HepG2 (cell line): ENCODE results near the gene MRPS5. TPM values are rescaled to one million over a fixed set of nuclear protein-coding genes. Genes with fewer than 3 reads are reported as not detected.

Experiments
- ATAC-seq: fragments of 200-7000 bp; cut with Tn5 transposase; 3 replicates; pipeline ENCODE4 v1.9.1; 2020; ENCODE audit warnings: mild to moderate bottlenecking, moderate library complexity
- BruUV-seq: library from RNA; stranded (reverse); fragments of 400-500 nt; replicated peaks from 2 replicates; lab custom pipeline; 2021; lab: Mats Ljungman, UMichigan
- CTCF ChIA-PET: fragments of 300-600 bp; formaldehyde crosslinking; extraction: SDS; loops from one replicate; lab custom pipeline; 2021; ENCODE audit warnings: low total read pairs, inconsistent platforms, low intra/inter-chr PET ratio; lab: Yijun Ruan, JAX
- POLR2A ChIA-PET: fragments of 350-600 bp; sonication (Branson Sonifier 250); formaldehyde crosslinking; loops from one replicate; lab custom pipeline; 2020; ENCODE audit warnings: antibody characterized with exemption, inconsistent platforms; lab: Yijun Ruan, JAX
- DNase-seq: peaks from one replicate; pipeline ENCODE4 v3.0.0-alpha.2; 2015; ENCODE audit warnings: low spot score
- FAIRE-seq: peaks from 3 replicates; lab custom pipeline; 2011; peaks lifted over from hg19 to GRCh38; lab: Jason Lieb, UNC
- H2AFZ ChIP-seq: one replicate; pipeline ENCODE4 v1.6.1; 2011; ENCODE audit warnings: low read length, inconsistent platforms
- H3K27ac ChIP-seq: fragments of 300-600 bp; 3 replicates; pipeline ENCODE4 v1.8.0; 2011; ENCODE audit warnings: mixed run types, mild to moderate bottlenecking, mixed read lengths, low read length, inconsistent platforms; ENCODE audit not compliant: insufficient read depth; ENCODE audit errors: extremely low read length
- H3K27me3 ChIP-seq, 2 experiments: fragments of 200-600 bp in 1 of 2; 2 replicates in 1 of 2; 3 replicates in 1 of 2; pipeline versions ENCODE4 v1.6.0 to v1.8.0; 2011; ENCODE audit warnings: low read length in 2 of 2, mild to moderate bottlenecking in 2 of 2, moderate library complexity in 2 of 2, inconsistent platforms in 1 of 2; ENCODE audit not compliant: insufficient read depth in 2 of 2, control insufficient read depth in 1 of 2
- H3K36me3 ChIP-seq, 2 experiments: fragments of 200-600 bp in 1 of 2; replicated peaks in 1 of 2; 2 replicates in 1 of 2; 3 replicates in 1 of 2; pipeline versions ENCODE4 v1.5.1 to v1.8.0; 2011; ENCODE audit warnings: low read length in 2 of 2, inconsistent platforms in 1 of 2; ENCODE audit not compliant: insufficient read depth in 2 of 2, control insufficient read depth in 1 of 2
- H3K4me1 ChIP-seq: 2 replicates; pipeline ENCODE4 v1.5.1; 2012; ENCODE audit warnings: low read length, inconsistent platforms; ENCODE audit not compliant: insufficient read depth
- H3K4me2 ChIP-seq: 2 replicates; pipeline ENCODE4 v1.6.0; 2011; ENCODE audit warnings: low read depth, low read length, inconsistent platforms
- H3K4me3 ChIP-seq, 3 experiments: fragments of 200-600 bp in 1 of 3; sonication (generic), shearing (Covaris generic) in 1 of 3; replicated peaks in 1 of 3; 2 replicates each; pipeline ENCODE4 v1.5.1; 2011 to 2016; ENCODE audit warnings: low read length in 3 of 3, inconsistent platforms in 2 of 3, low read depth in 2 of 3, mild to moderate bottlenecking in 2 of 3, control low read depth in 1 of 3, mixed read lengths in 1 of 3; ENCODE audit not compliant: insufficient read depth in 1 of 3
- H3K79me2 ChIP-seq: one replicate; pipeline ENCODE4 v1.6.1; 2011; ENCODE audit warnings: low read length, inconsistent platforms; ENCODE audit not compliant: insufficient read depth
- H3K9ac ChIP-seq: 2 replicates; pipeline ENCODE4 v1.6.0; 2011; ENCODE audit warnings: mild to moderate bottlenecking, low read depth, low read length, inconsistent platforms; ENCODE audit not compliant: insufficient read depth
- H3K9me3 ChIP-seq: 2 replicates; pipeline ENCODE4 v1.5.1; 2012; ENCODE audit warnings: mild to moderate bottlenecking, low read length
- H4K20me1 ChIP-seq: 2 replicates; pipeline ENCODE4 v1.6.0; 2011; ENCODE audit warnings: inconsistent platforms, mild to moderate bottlenecking, low read length, moderate library complexity; ENCODE audit not compliant: insufficient read depth
- E2F2 ChIP-seq: sonication (generic); formaldehyde crosslinking; IDR thresholded peaks from 2 replicates; pipeline ENCODE4 v1.4.0; 2020; ENCODE audit warnings: missing genetic modification reagents, borderline replicate concordance
- GFI1 ChIP-seq: sonication (generic); formaldehyde crosslinking; IDR thresholded peaks from 2 replicates; pipeline ENCODE4 v1.5.0; 2020; ENCODE audit warnings: missing genetic modification reagents, mild to moderate bottlenecking, borderline replicate concordance
- GRHL1 ChIP-seq: sonication (generic); formaldehyde crosslinking; conservative IDR thresholded peaks from 2 replicates; pipeline ENCODE4 v1.8.0; 2022; ENCODE audit warnings: missing genetic modification reagents
- MEF2D ChIP-seq: sonication (generic); formaldehyde crosslinking; IDR thresholded peaks from 2 replicates; pipeline ENCODE4 v1.5.1; 2020; ENCODE audit warnings: mild to moderate bottlenecking, missing genetic modification reagents
- NR1H2 ChIP-seq: sonication (generic); formaldehyde crosslinking; IDR thresholded peaks from 2 replicates; pipeline ENCODE4 v1.8.1; 2022; ENCODE audit warnings: low read depth, missing genetic modification reagents, borderline replicate concordance
- PREB ChIP-seq: sonication (generic); formaldehyde crosslinking; IDR thresholded peaks from 2 replicates; pipeline ENCODE4 v1.4.0; 2020; ENCODE audit warnings: missing genetic modification reagents
- RORA ChIP-seq: sonication (generic); formaldehyde crosslinking; IDR thresholded peaks from 2 replicates; pipeline ENCODE4 v1.5.0; 2020; ENCODE audit warnings: mild to moderate bottlenecking, missing genetic modification reagents, moderate library complexity
- ZNF547 ChIP-seq: sonication (generic); formaldehyde crosslinking; IDR thresholded peaks from 2 replicates; pipeline ENCODE4 v1.5.1; 2020; ENCODE audit warnings: mild to moderate bottlenecking, missing genetic modification reagents
- ZNF597 ChIP-seq: sonication (generic); formaldehyde crosslinking; IDR thresholded peaks from 2 replicates; pipeline ENCODE4 v1.5.0; 2020; ENCODE audit warnings: missing genetic modification reagents
- ZNF781 ChIP-seq: sonication (generic); formaldehyde crosslinking; IDR thresholded peaks from 2 replicates; pipeline ENCODE4 v1.5.1; 2020; ENCODE audit warnings: borderline replicate concordance, mild to moderate bottlenecking, missing genetic modification reagents; ENCODE audit errors: not compliant biosample characterization
- WGBS: methylation state at CpG from one replicate; pipeline ENCODE4 v1.1.6; 2017; ENCODE audit warnings: low lambda C conversion rate; 5-methylcytosine and 5-hydroxymethylcytosine counted together
- in situ Hi-C: cut with HindIII; loops from 2 replicates; pipeline ENCODE4 v1.10.0; 2017; ENCODE audit warnings: low pct_unique_long_range_greater_than_20kb; ENCODE audit not compliant: extremely low pct_ligation_motif_present
- intact Hi-C: fragments of 100-400 bp; cut with micrococcal nuclease; formaldehyde crosslinking; loops from one replicate; pipeline ENCODE4 v1.10.0; 2022; ENCODE audit not compliant: unreplicated experiment
- polyA plus RNA-seq, 8 experiments: library from polyadenylated mRNA; depleted of rRNA in 3 of 8; stranded (reverse) in 7 of 8; unstranded in 1 of 8; fragments of >200 nt; fragmentation: Illumina TruSeq in 4 of 8; extraction: Trizol in 4 of 8; gene quantifications; 2 replicates each; pipeline versions ENCODE4 v1.2.1 to v1.2.3, GENCODE V29; 2011 to 2016; ENCODE audit warnings: low read depth in 4 of 8, missing spikeins in 1 of 8, mixed read lengths in 1 of 8; ENCODE audit not compliant: insufficient read depth in 1 of 8
- total RNA-seq, 5 experiments: library from RNA; depleted of rRNA; stranded (reverse); fragments of >200 nt; fragmentation: Illumina TruSeq; extraction: Trizol; gene quantifications; 2 replicates each; pipeline ENCODE4 v1.2.3, GENCODE V29; 2016; ENCODE audit warnings: low read depth in 1 of 5

MRPS5 gene
- total and polyA plus RNA-seq, 2 of the 13 experiments (the other 11 are each of a cell fraction or from before 2014, with no cell fraction given) = 98.8 to 134 TPM

GRCh38 chr2:95042472-95043271 is 78.9 kb downstream of the MRPS5 start:
- Histone ChIP-seq H3K27ac (no peak overlapping the region), H3K36me3 (no peaks in the 10 kb centered on the region), H3K79me2 (no peaks in the 10 kb centered on the region), H3K9ac (no peak overlapping the region), H3K27me3 (peaks cover 8 to 64% of the 10 kb centered on the region in 2 experiments; a peak in 3 of 5 replicates), H3K9me3 (peaks cover 5% of the 10 kb centered on the region; the same call in 1 of the 2 replicates), H3K4me3 (no peak overlapping the region), H4K20me1 (no peaks in the 10 kb centered on the region; the same call in 1 of the 2 replicates), H2AFZ (no peak overlapping the region), H3K4me1 (no peaks in the 10 kb centered on the region), H3K4me2 (no peak overlapping the region)
- 3% methylated on average over 6 of the region's 7 CpGs for WGBS
- POLR2A ChIA-PET = no interaction called here
- peak; percentile 75 for TF ChIP-seq GFI1 (CRISPR knock-in tag)
- no peak for TF ChIP-seq ZNF781 (CRISPR knock-in tag)
- DNase-seq = no peak
- intact Hi-C loops = no loop called here
- CTCF ChIA-PET = no interaction called here
- in situ Hi-C loops = no loop called here
- BruUV-seq = no TSS peak
- FAIRE-seq = no peak
- ATAC-seq = peak; percentile 10; the same call in 2 of the 3 replicates

- H3K4me3 ChIP-seq = no peak overlapping the region
- no peak overlapping the region for H3K9ac ChIP-seq
- no peaks in the 10 kb centered on the region for H3K4me1 ChIP-seq
- POLR2A ChIA-PET = no interaction called here
- no peaks in the 10 kb centered on the region; the same call in 1 of the 2 replicates for H4K20me1 ChIP-seq
- no peak overlapping the region for H3K27ac ChIP-seq
- no peaks in the 10 kb centered on the region for H3K79me2 ChIP-seq
- no peak overlapping the region for H3K4me2 ChIP-seq
- 26% methylated on average over 11 of the region's 11 CpGs for WGBS
- CTCF ChIA-PET = no interaction called here
- H2AFZ ChIP-seq = no peak overlapping the region
- in situ Hi-C loops (no loop called here), intact Hi-C loops (no loop called here)
- DNase-seq (no peak), ATAC-seq (no peak), FAIRE-seq (no peak)
- peaks cover 12% of the 10 kb centered on the region; the same call in 1 of the 2 replicates for H3K9me3 ChIP-seq
- no peaks in the 10 kb centered on the region for H3K36me3 ChIP-seq
- no TSS peak for BruUV-seq
- H3K27me3 ChIP-seq = peaks cover 8 to 62% of the 10 kb centered on the region in 2 experiments; a peak in 3 of 5 replicates
- TF ChIP-seq ZNF597 (CRISPR knock-in tag) = no peak
- TF ChIP-seq ZNF547 (CRISPR knock-in tag) = no peak
- no peak for TF ChIP-seq E2F2 (CRISPR knock-in tag)
- no peak for TF ChIP-seq RORA
- no peak for TF ChIP-seq MEF2D
- TF ChIP-seq GRHL1 (CRISPR knock-in tag) = no peak
- no peak for TF ChIP-seq PREB (CRISPR knock-in tag)
- TF ChIP-seq NR1H2 (CRISPR knock-in tag) = no peak
Observed at GRCh38 chr2:95041824-95042442, 79.7 kb downstream of the MRPS5 start.
